Lung (tissue), 12 donors: ENCODE data around the gene MUC20. TPM values are rescaled to one million over a fixed set of nuclear protein-coding genes. Genes with fewer than 3 reads are reported as not detected.

Source experiments
- ATAC-seq: fragments of 200-7000 bp; cut with Tn5 transposase; one replicate; pipeline ENCODE4 v1.9.1; 2020; ENCODE audit warnings: moderate number of reproducible peaks; ENCODE audit not compliant: insufficient read depth, low FRiP score
- DNase-seq, 3 donors: peaks; one replicate each; pipeline ENCODE4 v3.0.0-alpha.2; 2013 to 2017
- H3K27ac ChIP-seq, 2 donors: one replicate each; pipeline ENCODE4 v1.5.1; 2013; ENCODE audit warnings: mild to moderate bottlenecking in 2 of 2, moderate library complexity in 2 of 2, control low read depth in 1 of 2, inconsistent platforms in 1 of 2, low read depth in 1 of 2, low read length in 1 of 2
- H3K27me3 ChIP-seq, 3 donors: one replicate each; pipeline ENCODE4 v1.5.1; 2013; ENCODE audit warnings: low read length in 2 of 3; ENCODE audit not compliant: control insufficient read depth in 3 of 3, insufficient read depth in 3 of 3
- H3K36me3 ChIP-seq, 4 donors: one replicate each; pipeline ENCODE4 v1.5.1; 2013; ENCODE audit warnings: low read length in 4 of 4, mild to moderate bottlenecking in 1 of 4, moderate library complexity in 1 of 4; ENCODE audit not compliant: control insufficient read depth in 4 of 4, insufficient read depth in 4 of 4
- H3K4me1 ChIP-seq, 5 donors: one replicate each; pipeline ENCODE4 v1.5.1; 2013; ENCODE audit warnings: low read length in 5 of 5, mild to moderate bottlenecking in 2 of 5, moderate library complexity in 1 of 5; ENCODE audit not compliant: control insufficient read depth in 5 of 5, insufficient read depth in 5 of 5
- H3K4me3 ChIP-seq: one replicate; pipeline ENCODE4 v1.5.1; 2013; ENCODE audit warnings: mild to moderate bottlenecking, control low read depth, moderate library complexity
- H3K9ac ChIP-seq, 2 donors: one replicate each; pipeline ENCODE4 v1.5.1; 2013; ENCODE audit warnings: low read length in 2 of 2, control low read depth in 1 of 2; ENCODE audit not compliant: insufficient read depth in 1 of 2
- H3K9me3 ChIP-seq, 4 donors: one replicate each; pipeline ENCODE4 v1.5.1; 2013; ENCODE audit warnings: low read length in 3 of 4, mild to moderate bottlenecking in 1 of 4, moderate library complexity in 1 of 4; ENCODE audit not compliant: control insufficient read depth in 4 of 4, insufficient read depth in 3 of 4
- WGBS, 2 donors: extraction: QIAGEN DNeasy Blood & Tissue Kit; methylation state at CpG; one replicate each; pipeline ENCODE4 v1.1.7; 2013; 5-methylcytosine and 5-hydroxymethylcytosine counted together
- polyA plus RNA-seq, 2 donors: library from polyadenylated mRNA; stranded (reverse); fragments of 200-250 nt; gene quantifications; one replicate each; pipeline ENCODE4 v1.2.1, GENCODE V29; 2013
- total RNA-seq, 2 donors: library from RNA; depleted of rRNA in 1 of 2; stranded (reverse); fragments of >200 nt in 1 of 2; gene quantifications; one replicate each; pipeline ENCODE4 v1.2.1, GENCODE V29; 2014 to 2021
- TF ChIP-seq, protein P1 (sequence below): IDR thresholded peaks from 2 replicates; pipeline ENCODE4 v1.5.1; 2012; ENCODE audit warnings: mild to moderate bottlenecking; ENCODE audit errors: control extremely low read depth, extremely low read depth
- donor health status: control.
- donor health status: control.
- donor health status: Bipolar disorder and iron deficiency.
- donor health status: healthy.
- donor health status: DM: yes; HTN: yes; CAD: no.

Gene MUC20
- total and polyA plus RNA-seq, 4 donors: 11.0 to 23.9 (median 18.2) TPM

- Histone ChIP-seq H3K4me1 (no peaks in the 10 kb centered on the region), H3K9me3 (no peaks in the 10 kb centered on the region), H3K27me3 (no peaks in the 10 kb centered on the region), H3K9ac (no peak overlapping the region), H3K36me3 (peaks cover 0 to 19% (median 5%) of the 10 kb centered on the region in 4 donors), H3K27ac (no peak overlapping the region), H3K4me3 (no peak overlapping the region)
- no peak for DNase-seq
- WGBS, 2 donors: 92 to 93% methylated on average over 6 of the region's 6 CpGs
- ATAC-seq: no peak
- TF ChIP-seq, protein P1, sequence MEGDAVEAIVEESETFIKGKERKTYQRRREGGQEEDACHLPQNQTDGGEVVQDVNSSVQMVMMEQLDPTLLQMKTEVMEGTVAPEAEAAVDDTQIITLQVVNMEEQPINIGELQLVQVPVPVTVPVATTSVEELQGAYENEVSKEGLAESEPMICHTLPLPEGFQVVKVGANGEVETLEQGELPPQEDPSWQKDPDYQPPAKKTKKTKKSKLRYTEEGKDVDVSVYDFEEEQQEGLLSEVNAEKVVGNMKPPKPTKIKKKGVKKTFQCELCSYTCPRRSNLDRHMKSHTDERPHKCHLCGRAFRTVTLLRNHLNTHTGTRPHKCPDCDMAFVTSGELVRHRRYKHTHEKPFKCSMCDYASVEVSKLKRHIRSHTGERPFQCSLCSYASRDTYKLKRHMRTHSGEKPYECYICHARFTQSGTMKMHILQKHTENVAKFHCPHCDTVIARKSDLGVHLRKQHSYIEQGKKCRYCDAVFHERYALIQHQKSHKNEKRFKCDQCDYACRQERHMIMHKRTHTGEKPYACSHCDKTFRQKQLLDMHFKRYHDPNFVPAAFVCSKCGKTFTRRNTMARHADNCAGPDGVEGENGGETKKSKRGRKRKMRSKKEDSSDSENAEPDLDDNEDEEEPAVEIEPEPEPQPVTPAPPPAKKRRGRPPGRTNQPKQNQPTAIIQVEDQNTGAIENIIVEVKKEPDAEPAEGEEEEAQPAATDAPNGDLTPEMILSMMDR: no peak
Measured at GRCh38 chr3:195714380-195715011, 6.3 kb upstream of the MUC20 start.

GRCh38 chr3:195715134-195715533 lies 5.6 kb upstream of the MUC20 start:
- H3K27ac ChIP-seq: no peak overlapping the region
- ATAC-seq: no peak
- 69 to 73% methylated on average over 4 of the region's 4 CpGs for WGBS, 2 donors
- peaks cover 0 to 15% (median 5%) of the 10 kb centered on the region in 4 donors for H3K36me3 ChIP-seq
- no peak overlapping the region for H3K9ac ChIP-seq
- no peak overlapping the region for H3K4me3 ChIP-seq
- TF ChIP-seq, protein P1: no peak
- no peak for DNase-seq
- H3K4me1 ChIP-seq: no peaks in the 10 kb centered on the region
- no peaks in the 10 kb centered on the region for H3K27me3 ChIP-seq
- H3K9me3 ChIP-seq: no peaks in the 10 kb centered on the region

GRCh38 chr3:195715583-195716266 lies 5.1 kb upstream of the MUC20 start:
- TF ChIP-seq, protein P1: no peak

More at GRCh38 chr3:195715583-195716266, 5.1 kb upstream of the MUC20 start:
- no peak overlapping the region for H3K9ac ChIP-seq
- no peaks in the 10 kb centered on the region for H3K4me1 ChIP-seq
- H3K36me3 ChIP-seq: peaks cover 0 to 15% (median 5%) of the 10 kb centered on the region in 4 donors
- DNase-seq: no peak
- H3K27me3 ChIP-seq: no peaks in the 10 kb centered on the region
- no peak overlapping the region for H3K27ac ChIP-seq
- no peak overlapping the region for H3K4me3 ChIP-seq
- no peak for ATAC-seq
- WGBS, 2 donors: 79 to 82% methylated on average over 14 of the region's 14 CpGs
- no peaks in the 10 kb centered on the region for H3K9me3 ChIP-seq
